VCaP (cell line): ENCODE measurements around the gene TPRA1.

ENCODE experiments used
- H3K27ac ChIP-seq: fragments of 450-650 bp; 2 replicates; pipeline ENCODE4 v1.5.1; 2017
- TF ChIP-seq, protein P1 (sequence below): fragments of 450-650 bp; conservative IDR thresholded peaks from 2 replicates; pipeline ENCODE4 v1.5.1; 2017; ENCODE audit warnings: mild to moderate bottlenecking, moderate library complexity

TPRA1 gene

DNA sequence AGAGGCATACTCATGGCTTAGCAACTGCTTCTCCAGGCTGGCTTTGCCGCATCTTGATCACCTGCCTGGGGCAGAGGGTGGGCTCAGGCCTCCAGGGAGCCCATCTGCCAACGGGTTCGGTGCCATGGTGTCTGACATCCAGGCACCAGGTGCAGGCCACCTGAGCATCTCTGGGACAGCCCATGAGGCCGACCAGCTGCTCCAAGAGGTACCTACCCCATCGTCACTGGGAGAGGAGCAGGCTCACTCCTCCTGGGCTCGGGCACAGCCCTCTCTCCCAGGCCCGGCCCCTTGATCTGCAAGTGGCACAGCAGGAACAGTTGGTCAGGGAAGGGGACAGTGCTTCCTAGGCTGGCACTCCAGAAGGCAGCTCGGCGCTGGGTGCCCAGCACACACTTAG, 21.9 kb downstream of the TPRA1 start:
- TF ChIP-seq, protein P1, sequence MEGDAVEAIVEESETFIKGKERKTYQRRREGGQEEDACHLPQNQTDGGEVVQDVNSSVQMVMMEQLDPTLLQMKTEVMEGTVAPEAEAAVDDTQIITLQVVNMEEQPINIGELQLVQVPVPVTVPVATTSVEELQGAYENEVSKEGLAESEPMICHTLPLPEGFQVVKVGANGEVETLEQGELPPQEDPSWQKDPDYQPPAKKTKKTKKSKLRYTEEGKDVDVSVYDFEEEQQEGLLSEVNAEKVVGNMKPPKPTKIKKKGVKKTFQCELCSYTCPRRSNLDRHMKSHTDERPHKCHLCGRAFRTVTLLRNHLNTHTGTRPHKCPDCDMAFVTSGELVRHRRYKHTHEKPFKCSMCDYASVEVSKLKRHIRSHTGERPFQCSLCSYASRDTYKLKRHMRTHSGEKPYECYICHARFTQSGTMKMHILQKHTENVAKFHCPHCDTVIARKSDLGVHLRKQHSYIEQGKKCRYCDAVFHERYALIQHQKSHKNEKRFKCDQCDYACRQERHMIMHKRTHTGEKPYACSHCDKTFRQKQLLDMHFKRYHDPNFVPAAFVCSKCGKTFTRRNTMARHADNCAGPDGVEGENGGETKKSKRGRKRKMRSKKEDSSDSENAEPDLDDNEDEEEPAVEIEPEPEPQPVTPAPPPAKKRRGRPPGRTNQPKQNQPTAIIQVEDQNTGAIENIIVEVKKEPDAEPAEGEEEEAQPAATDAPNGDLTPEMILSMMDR: no peak
- no peak overlapping the region for H3K27ac ChIP-seq

DNA sequence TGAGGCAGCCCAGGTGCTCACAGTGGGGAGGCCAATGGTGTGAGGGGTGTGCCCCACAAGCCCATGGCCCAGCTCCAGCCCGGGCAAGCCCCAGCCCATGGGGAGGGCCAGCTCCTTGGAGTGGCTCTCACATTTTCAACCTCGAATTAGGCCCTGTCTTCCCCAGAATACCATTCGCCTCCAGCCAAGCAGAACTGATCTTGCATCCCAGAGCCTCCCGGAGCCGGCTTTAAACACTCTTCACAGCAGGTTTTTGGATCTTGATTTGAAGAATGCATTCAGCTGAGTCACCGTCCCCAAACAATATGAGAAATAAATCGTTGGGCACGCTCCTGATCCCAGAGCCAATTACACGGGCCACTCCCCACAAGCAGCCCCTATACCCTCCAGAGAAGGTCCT, 23.7 kb downstream of the TPRA1 start:
- TF ChIP-seq, protein P1: no peak
- H3K27ac ChIP-seq: no peak overlapping the region

GRCh38 chr3:127565711-127566110, 24.8 kb downstream of the TPRA1 start:
- no peak overlapping the region for H3K27ac ChIP-seq
- TF ChIP-seq, protein P1: no peak

DNA sequence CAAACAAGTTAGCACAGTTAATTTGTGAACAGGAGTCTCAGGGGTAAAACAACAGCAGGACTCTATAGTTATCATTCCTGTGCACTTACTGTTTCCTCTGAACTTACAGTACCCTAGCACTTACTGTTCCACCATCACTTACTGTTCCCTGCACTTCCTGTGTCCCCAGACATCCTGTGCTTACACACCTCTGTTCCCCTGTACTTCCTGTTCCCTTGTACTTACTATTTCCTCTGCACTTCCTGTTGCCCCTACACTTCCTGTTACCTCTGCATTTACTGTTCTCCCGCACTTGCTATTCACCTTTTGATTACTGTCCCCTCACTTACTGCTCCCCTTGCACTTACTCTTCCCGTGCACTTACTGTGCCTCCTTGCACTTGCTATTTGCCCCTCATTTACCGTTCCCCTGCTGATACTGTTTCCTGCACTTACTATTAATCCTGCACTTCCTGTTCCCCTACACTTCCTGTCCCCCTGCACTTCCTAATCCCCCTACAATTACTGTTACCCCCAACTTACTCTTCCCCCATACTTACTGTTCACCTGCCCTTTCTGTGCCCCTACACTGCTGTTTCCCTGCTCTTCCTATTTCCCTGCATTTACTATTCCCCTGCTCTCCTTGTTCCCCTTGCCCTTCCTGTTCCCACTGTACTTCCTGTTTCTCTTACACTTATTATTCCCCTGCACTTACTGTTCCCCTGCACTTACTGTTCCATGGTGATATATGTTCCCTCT, 30.3 kb downstream of the TPRA1 start:
- H3K27ac ChIP-seq: no peak overlapping the region
- TF ChIP-seq, protein P1: no peak

GRCh38 chr3:127556565-127556964, 34.0 kb downstream of the TPRA1 start:
- TF ChIP-seq, protein P1: peak; percentile 61
- H3K27ac ChIP-seq: no peak overlapping the region

GRCh38 chr3:127555108-127555507, 35.4 kb downstream of the TPRA1 start:
- H3K27ac ChIP-seq: no peak overlapping the region
- TF ChIP-seq, protein P1: no peak

DNA sequence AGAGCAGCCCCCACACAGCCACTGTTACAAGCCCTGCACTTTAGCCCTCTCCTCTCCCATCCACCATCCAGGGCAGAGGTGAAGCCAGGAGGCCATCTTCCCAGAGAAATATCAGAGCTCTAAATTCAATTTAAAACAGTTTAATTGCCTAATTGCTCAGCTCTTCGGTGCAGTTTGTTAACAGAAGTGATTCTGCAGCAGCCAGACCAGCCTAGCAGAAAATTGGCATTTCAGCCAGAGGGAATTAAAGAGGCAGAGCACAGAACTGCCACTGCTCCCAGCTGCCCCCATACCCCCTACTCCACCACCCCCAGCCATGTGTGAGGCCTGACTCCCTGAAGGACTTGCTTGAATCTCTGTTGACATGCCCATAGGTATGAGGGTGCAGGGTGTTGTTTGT, 38.5 kb downstream of the TPRA1 start:
- no peak overlapping the region for H3K27ac ChIP-seq
- TF ChIP-seq, protein P1: no peak
